ENCODE data around the gene NUP58. TPM values are rescaled to one million over a fixed set of nuclear protein-coding genes. Genes with fewer than 3 reads are reported as not detected.
A peak's percentile ranks its signal among the peaks of the same experiment; 100 is the strongest.

The NUP58 gene
- 143 and 149 TPM in 2 replicates for total RNA-seq

GRCh38 chr13:25301347-25302113 lies at the start of gene NUP58:
TSS of gene NUP58 (plus strand) at chr13:25301625. CDS start at chr13:25301774, 149 bp downstream.
- DNase-seq, result peak; percentile 98
- H3K9me3 Mint-ChIP-seq, result peaks cover 4% of the 10 kb centered on the region
- peak within 1 kb of the TSS; percentile 96 for H3K27ac Mint-ChIP-seq
- intact Hi-C loops (cut with micrococcal nuclease), result loop anchor here (1.0 to 5.0 kb wide), 3 partner anchors 14 to 921 kb away; partner anchors contain the start of genes MTMR6 and RNF6
- H3K36me3 Mint-ChIP-seq (ENCODE audit: low read depth), result peaks cover 35% of the 10 kb centered on the region
- peaks cover 41% of the 10 kb centered on the region for H3K4me1 Mint-ChIP-seq
- H3K4me3 Mint-ChIP-seq, result peak within 1 kb of the TSS; percentile 96
- H3K27me3 Mint-ChIP-seq, result peaks cover 20% of the 10 kb centered on the region

- DNase-seq, result no peak
- Mint-ChIP-seq H3K27me3 (no peaks in the 10 kb centered on the region), H3K36me3 (ENCODE audit: low read depth) (peaks cover 33% of the 10 kb centered on the region), H3K4me1 (no peaks in the 10 kb centered on the region), H3K27ac (no peak overlapping the region), H3K4me3 (no peak overlapping the region), H3K9me3 (no peaks in the 10 kb centered on the region)
- intact Hi-C loops (cut with micrococcal nuclease), result no loop called here
These were observed 49.2 kb upstream of the NUP58 start for GRCh38 chr13:25252225-25252624.

GRCh38 chr13:25252752-25253151 lies 48.7 kb upstream of the NUP58 start:
- no peaks in the 10 kb centered on the region for H3K9me3 Mint-ChIP-seq
- no peak overlapping the region for H3K27ac Mint-ChIP-seq
- no peaks in the 10 kb centered on the region for H3K27me3 Mint-ChIP-seq
- peaks cover 1% of the 10 kb centered on the region for H3K4me1 Mint-ChIP-seq
- intact Hi-C loops (cut with micrococcal nuclease), result no loop called here
- no peak overlapping the region for H3K4me3 Mint-ChIP-seq
- H3K36me3 Mint-ChIP-seq (ENCODE audit: low read depth), result peaks cover 39% of the 10 kb centered on the region
- DNase-seq, result no peak

- no peak for DNase-seq
- Mint-ChIP-seq H3K9me3 (no peaks in the 10 kb centered on the region), H3K27me3 (no peaks in the 10 kb centered on the region), H3K27ac (no peak overlapping the region), H3K4me3 (no peak overlapping the region), H3K36me3 (ENCODE audit: low read depth) (peaks cover 39% of the 10 kb centered on the region), H3K4me1 (peaks cover 1% of the 10 kb centered on the region)
- intact Hi-C loops (cut with micrococcal nuclease), result no loop called here
These were observed 47.7 kb upstream of the NUP58 start for GRCh38 chr13:25253702-25254101.

GRCh38 chr13:25262261-25262660 lies 39.2 kb upstream of the NUP58 start:
- intact Hi-C loops (cut with micrococcal nuclease), result no loop called here
- H3K27me3 Mint-ChIP-seq, result no peaks in the 10 kb centered on the region
- peaks cover 1% of the 10 kb centered on the region for H3K4me1 Mint-ChIP-seq
- H3K27ac Mint-ChIP-seq, result no peak overlapping the region
- no peak overlapping the region for H3K4me3 Mint-ChIP-seq
- H3K9me3 Mint-ChIP-seq, result no peaks in the 10 kb centered on the region
- no peak for DNase-seq
- H3K36me3 Mint-ChIP-seq (ENCODE audit: low read depth), result peaks cover 41% of the 10 kb centered on the region

GRCh38 chr13:25266706-25267105 lies 34.7 kb upstream of the NUP58 start:
- no peak overlapping the region for H3K27ac Mint-ChIP-seq
- intact Hi-C loops (cut with micrococcal nuclease), result loop anchor here (2.0 kb wide), 1 partner anchor 20 kb away; the partner anchor contains the start of gene MTMR6
- DNase-seq, result no peak
- no peaks in the 10 kb centered on the region for H3K4me1 Mint-ChIP-seq
- H3K27me3 Mint-ChIP-seq, result no peaks in the 10 kb centered on the region
- H3K36me3 Mint-ChIP-seq (ENCODE audit: low read depth), result peaks cover 34% of the 10 kb centered on the region
- no peak overlapping the region for H3K4me3 Mint-ChIP-seq
- H3K9me3 Mint-ChIP-seq, result no peaks in the 10 kb centered on the region

GRCh38 chr13:25267715-25268114 lies 33.7 kb upstream of the NUP58 start:
- intact Hi-C loops (cut with micrococcal nuclease), result loop anchor here (2.0 kb wide), 1 partner anchor 19 kb away; the partner anchor contains the start of gene MTMR6
- H3K36me3 Mint-ChIP-seq (ENCODE audit: low read depth), result peaks cover 35% of the 10 kb centered on the region
- H3K9me3 Mint-ChIP-seq, result no peaks in the 10 kb centered on the region
- no peak for DNase-seq
- no peak overlapping the region for H3K27ac Mint-ChIP-seq
- H3K27me3 Mint-ChIP-seq, result no peaks in the 10 kb centered on the region
- no peak overlapping the region for H3K4me3 Mint-ChIP-seq
- no peaks in the 10 kb centered on the region for H3K4me1 Mint-ChIP-seq

- Mint-ChIP-seq H3K4me3 (no peak overlapping the region), H3K4me1 (no peaks in the 10 kb centered on the region), H3K36me3 (ENCODE audit: low read depth) (peaks cover 30% of the 10 kb centered on the region), H3K9me3 (no peaks in the 10 kb centered on the region), H3K27me3 (no peaks in the 10 kb centered on the region), H3K27ac (no peak overlapping the region)
- no peak for DNase-seq
- intact Hi-C loops (cut with micrococcal nuclease), result no loop called here
These were observed 32.9 kb upstream of the NUP58 start for GRCh38 chr13:25268561-25268960.

- Mint-ChIP-seq H3K9me3 (no peaks in the 10 kb centered on the region), H3K27me3 (no peaks in the 10 kb centered on the region), H3K36me3 (ENCODE audit: low read depth) (peaks cover 12% of the 10 kb centered on the region), H3K27ac (no peak overlapping the region), H3K4me1 (peaks cover 29% of the 10 kb centered on the region), H3K4me3 (no peak overlapping the region)
- intact Hi-C loops (cut with micrococcal nuclease), result no loop called here
- no peak for DNase-seq
These were observed 24.7 kb upstream of the NUP58 start for GRCh38 chr13:25276748-25277147.

- DNase-seq, result no peak
- Mint-ChIP-seq H3K27ac (no peak overlapping the region), H3K27me3 (no peaks in the 10 kb centered on the region), H3K9me3 (no peaks in the 10 kb centered on the region), H3K36me3 (ENCODE audit: low read depth) (peaks cover 6% of the 10 kb centered on the region), H3K4me3 (no peak overlapping the region), H3K4me1 (peaks cover 47% of the 10 kb centered on the region)
- intact Hi-C loops (cut with micrococcal nuclease), result loop anchor here (10.0 kb wide), 2 partner anchors 594 to 1006 kb away; no protein-coding TSS in a partner anchor
These were observed 21.0 kb upstream of the NUP58 start for GRCh38 chr13:25280396-25280795.

- Mint-ChIP-seq H3K4me1 (peaks cover 50% of the 10 kb centered on the region), H3K27me3 (no peaks in the 10 kb centered on the region)
These were observed 20.1 kb upstream of the NUP58 start for GRCh38 chr13:25281193-25281934.

GRCh38 chr13:25281935-25282332 lies 19.5 kb upstream of the NUP58 start:
- H3K4me1 Mint-ChIP-seq, result peaks cover 46% of the 10 kb centered on the region
- intact Hi-C loops (cut with micrococcal nuclease), result loop anchor here (10.0 kb wide), 2 partner anchors 593 to 1007 kb away; no protein-coding TSS in a partner anchor
- H3K27ac Mint-ChIP-seq, result peak overlapping the region; percentile 70
- DNase-seq, result peak; percentile 53
- H3K9me3 Mint-ChIP-seq, result no peaks in the 10 kb centered on the region
- H3K27me3 Mint-ChIP-seq, result no peaks in the 10 kb centered on the region
- H3K4me3 Mint-ChIP-seq, result peak overlapping the region; percentile 15
- H3K36me3 Mint-ChIP-seq (ENCODE audit: low read depth), result peaks cover 12% of the 10 kb centered on the region

More at GRCh38 chr13:25281193-25281934, 20.1 kb upstream of the NUP58 start:
- DNase-seq, result peak; percentile 59
- Mint-ChIP-seq H3K4me3 (peak overlapping the region; percentile 15), H3K9me3 (no peaks in the 10 kb centered on the region), H3K27ac (peak overlapping the region; percentile 70), H3K36me3 (ENCODE audit: low read depth) (peaks cover 9% of the 10 kb centered on the region)
- intact Hi-C loops (cut with micrococcal nuclease), result loop anchor here (10.0 kb wide), 2 partner anchors 593 to 1007 kb away; no protein-coding TSS in a partner anchor

GRCh38 chr13:25286308-25286968 lies 15.0 kb upstream of the NUP58 start:
- peaks cover 10% of the 10 kb centered on the region for H3K36me3 Mint-ChIP-seq (ENCODE audit: low read depth)
- H3K27ac Mint-ChIP-seq, result peak overlapping the region; percentile 95
- H3K4me3 Mint-ChIP-seq, result peak overlapping the region; percentile 91
- H3K4me1 Mint-ChIP-seq, result peaks cover 33% of the 10 kb centered on the region
- H3K27me3 Mint-ChIP-seq, result peaks cover 15% of the 10 kb centered on the region
- intact Hi-C loops (cut with micrococcal nuclease), result loop anchor here (2.0 to 10.0 kb wide), 4 partner anchors 20 to 1012 kb away; no protein-coding TSS in a partner anchor
- H3K9me3 Mint-ChIP-seq, result no peaks in the 10 kb centered on the region
- peak; percentile 84 for DNase-seq

All from activated CD4-positive, alpha-beta T cell treated with anti-CD3 and anti-CD28 coated beads, Interleukin-2, amount 10 ng/mL, durations not matched to agents 24 days and 14 days (primary cell).